Panc1 (cell line): Measurements from ENCODE around the gene SCARF2. TPM values are rescaled to one million over a fixed set of nuclear protein-coding genes. Genes with fewer than 3 reads are reported as not detected.

Source experiments
- ATAC-seq: fragments of 200-7000 bp; cut with Tn5 transposase; 2 replicates; pipeline ENCODE4 v1.9.1; 2020; ENCODE audit warnings: mild to moderate bottlenecking, moderate library complexity
- BruUV-seq: library from RNA; stranded (reverse); fragments of 400-500 nt; replicated peaks from 2 replicates; lab custom pipeline; 2021; lab: Mats Ljungman, UMichigan
- CTCF ChIA-PET: fragments of 300-600 bp; sonication (Branson Sonifier 250); formaldehyde crosslinking; loops from one replicate; lab custom pipeline; 2022; ENCODE audit warnings: antibody characterized with exemption; lab: Charles Lee
- POLR2A ChIA-PET: fragments of 300-600 bp; sonication (Branson Sonifier 250); formaldehyde crosslinking; loops from one replicate; lab custom pipeline; 2022; ENCODE audit warnings: antibody characterized with exemption; lab: Charles Lee
- DNase-seq: peaks from one replicate; pipeline ENCODE4 v3.0.0-alpha.2; 2010; ENCODE audit warnings: low read depth, low spot score
- H3K27ac ChIP-seq: 2 replicates; pipeline ENCODE4 v1.5.1; 2011; ENCODE audit warnings: mild to moderate bottlenecking, low read length, inconsistent platforms
- H3K27me3 ChIP-seq: fragments of 200-500 bp; sonication (Bioruptor generic); 2 replicates; pipeline ENCODE4 v1.6.0; 2014; ENCODE audit warnings: low read length, inconsistent platforms; ENCODE audit not compliant: control insufficient read depth, insufficient read depth
- H3K36me3 ChIP-seq: fragments of 200-500 bp; sonication (Bioruptor generic); 2 replicates; pipeline ENCODE4 v1.5.1; 2014; ENCODE audit warnings: inconsistent platforms, mild to moderate bottlenecking, low read length, moderate library complexity; ENCODE audit not compliant: control insufficient read depth, insufficient read depth
- H3K4me1 ChIP-seq: 2 replicates; pipeline ENCODE4 v1.5.1; 2011; ENCODE audit warnings: inconsistent platforms, mild to moderate bottlenecking, low read length, moderate library complexity; ENCODE audit not compliant: control insufficient read depth, insufficient read depth
- H3K4me3 ChIP-seq, 2 experiments: 2 replicates each; pipeline ENCODE4 v1.5.1; 2011 to 2012; ENCODE audit warnings: low read depth in 2 of 2, low read length in 2 of 2, mild to moderate bottlenecking in 2 of 2, inconsistent platforms in 1 of 2, moderate library complexity in 1 of 2
- H3K9me3 ChIP-seq: fragments of 200-500 bp; sonication (Bioruptor generic); 2 replicates; pipeline ENCODE4 v1.5.1; 2014; ENCODE audit warnings: low read depth, mild to moderate bottlenecking, inconsistent platforms, low read length, moderate library complexity; ENCODE audit not compliant: control insufficient read depth, insufficient read depth
- CTCF ChIP-seq: fragments of 450-650 bp; IDR thresholded peaks from 2 replicates; pipeline ENCODE4 v1.5.1; 2017; ENCODE audit warnings: mild to moderate bottlenecking
- POLR2AphosphoS5 ChIP-seq: IDR thresholded peaks from 2 replicates; pipeline ENCODE4 v1.6.1; 2012; ENCODE audit warnings: mild to moderate bottlenecking, low read depth, low read length, moderate library complexity
- REST ChIP-seq, 2 experiments: IDR thresholded peaks; 2 replicates each; pipeline ENCODE4 v1.6.1; 2011 to 2012; ENCODE audit warnings: low read depth in 2 of 2, control low read depth in 1 of 2, low read length in 1 of 2, mild to moderate bottlenecking in 1 of 2, moderate library complexity in 1 of 2; ENCODE audit not compliant: insufficient read depth in 1 of 2
- SIN3A ChIP-seq: IDR thresholded peaks from 2 replicates; pipeline ENCODE4 v1.6.1; 2012; ENCODE audit warnings: low read depth, mild to moderate bottlenecking, low read length, moderate library complexity, borderline replicate concordance; ENCODE audit not compliant: insufficient read depth
- TCF7L2 ChIP-seq: IDR thresholded peaks from 2 replicates; pipeline ENCODE4 v1.6.1; 2011; ENCODE audit warnings: mild to moderate bottlenecking, low read depth, low read length, inconsistent platforms
- in situ Hi-C: cut with HindIII; loops from 2 replicates; pipeline ENCODE4 v1.10.0; 2016; ENCODE audit warnings: low sequenced_read_pairs, low pct_unique_long_range_greater_than_20kb
- intact Hi-C: fragments of 100-400 bp; cut with micrococcal nuclease; formaldehyde crosslinking; loops from one replicate; pipeline ENCODE4 v1.10.0; 2022; ENCODE audit not compliant: unreplicated experiment
- total RNA-seq: library from RNA; stranded (reverse); gene quantifications from one replicate; pipeline ENCODE4 v1.2.1, GENCODE V29; 2021; ENCODE audit not compliant: unreplicated experiment

The SCARF2 gene
- total RNA-seq, 1 experiment from 2014 or later: 3.2 TPM

GRCh38 chr22:20401376-20402014, 36.1 kb downstream of the SCARF2 start:
- intact Hi-C loops: no loop called here
- no peak overlapping the region for H3K4me3 ChIP-seq
- no peaks in the 10 kb centered on the region for H3K36me3 ChIP-seq
- no peaks in the 10 kb centered on the region for H3K9me3 ChIP-seq
- H3K4me1 ChIP-seq: no peaks in the 10 kb centered on the region
- in situ Hi-C loops: no loop called here
- H3K27me3 ChIP-seq: no peaks in the 10 kb centered on the region
- TF ChIP-seq TCF7L2 (no peak), REST (IDR thresholded peaks at IDR 0.05; ENCODE audit: insufficient read depth in 1 of 2, low read depth in 2 of 2, low read length in 1 of 2) (no peak), SIN3A (no peak), POLR2AphosphoS5 (no peak), CTCF (no peak)
- POLR2A ChIA-PET: no interaction called here
- no peak overlapping the region for H3K27ac ChIP-seq
- DNase-seq (no peak), ATAC-seq (no peak)
- CTCF ChIA-PET: no interaction called here
- no TSS peak for BruUV-seq

- no peaks in the 10 kb centered on the region for H3K4me1 ChIP-seq
- DNase-seq (no peak), ATAC-seq (no peak)
- H3K4me3 ChIP-seq: no peak overlapping the region
- POLR2A ChIA-PET: no interaction called here
- BruUV-seq: no TSS peak
- no peaks in the 10 kb centered on the region for H3K9me3 ChIP-seq
- H3K36me3 ChIP-seq: no peaks in the 10 kb centered on the region
- CTCF ChIA-PET: no interaction called here
- TF ChIP-seq POLR2AphosphoS5: no peak
- no peak for TF ChIP-seq SIN3A
- no peak for TF ChIP-seq CTCF
- no peak for TF ChIP-seq TCF7L2
- no peak for TF ChIP-seq REST (IDR thresholded peaks at IDR 0.05; ENCODE audit: insufficient read depth in 1 of 2, low read depth in 2 of 2, low read length in 1 of 2)
- no peak overlapping the region for H3K27ac ChIP-seq
- no peaks in the 10 kb centered on the region for H3K27me3 ChIP-seq
- in situ Hi-C loops: no loop called here
- intact Hi-C loops: no loop called here
Observed at GRCh38 chr22:20400606-20401375, 36.8 kb downstream of the SCARF2 start.
